Urinary bladder (tissue), 4 donors: ENCODE data around the gene SMNDC1. TPM values are rescaled to one million over a fixed set of nuclear protein-coding genes. Genes with fewer than 3 reads are reported as not detected.
"Not testable (repeated sequence)": the region's sequence is repeated elsewhere in the genome, so short reads cannot be mapped to it uniquely, and the experiment has no call there.

ENCODE experiments used
- DNase-seq: peaks from one replicate; pipeline ENCODE4 v3.0.0-alpha.2; 2015; ENCODE audit errors: extremely low spot score
- H3K27ac ChIP-seq: one replicate; pipeline ENCODE4 v1.5.1; 2013; ENCODE audit warnings: low read depth, mild to moderate bottlenecking, moderate library complexity
- H3K36me3 ChIP-seq: one replicate; pipeline ENCODE4 v1.6.1; 2013; ENCODE audit warnings: mild to moderate bottlenecking, moderate library complexity; ENCODE audit not compliant: insufficient read depth
- H3K4me1 ChIP-seq: one replicate; pipeline ENCODE4 v1.6.1; 2013; ENCODE audit warnings: mild to moderate bottlenecking, moderate library complexity; ENCODE audit not compliant: insufficient read depth
- H3K4me3 ChIP-seq: one replicate; pipeline ENCODE4 v1.5.1; 2013; ENCODE audit warnings: low read depth, low read length
- WGBS: extraction: QIAGEN DNeasy Blood & Tissue Kit; methylation state at CpG from one replicate; pipeline ENCODE4 v1.1.7; 2013; 5-methylcytosine and 5-hydroxymethylcytosine counted together
- polyA plus RNA-seq: library from polyadenylated mRNA; stranded (reverse); fragments of 200-250 nt; gene quantifications from one replicate; pipeline ENCODE4 v1.2.3, GENCODE V29; 2013
- total RNA-seq: library from RNA; depleted of rRNA; stranded (reverse); fragments of >200 nt; gene quantifications from one replicate; pipeline ENCODE4 v1.2.3, GENCODE V29; 2014
- donor health status: healthy with polysubstance abuse.
- donor health status: healthy.

Gene SMNDC1
- total and polyA plus RNA-seq, 2 donors, result 17.0 to 21.5 TPM

GRCh38 chr10:110286841-110287240 is 17.9 kb downstream of the SMNDC1 start:
- Histone ChIP-seq H3K27ac (no peak overlapping the region), H3K4me1 (no peaks in the 10 kb centered on the region), H3K36me3 (peaks cover 2% of the 10 kb centered on the region), H3K4me3 (no peak overlapping the region)
- DNase-seq, result no peak
- WGBS, result 86% methylated on average over 2 of the region's 2 CpGs

- peaks cover 2% of the 10 kb centered on the region for H3K36me3 ChIP-seq
- WGBS, result 96% methylated on average over 2 of the region's 2 CpGs
- DNase-seq, result no peak
- no peak overlapping the region for H3K4me3 ChIP-seq
- no peaks in the 10 kb centered on the region for H3K4me1 ChIP-seq
- no peak overlapping the region for H3K27ac ChIP-seq
Measured at GRCh38 chr10:110285501-110285900, 19.2 kb downstream of the SMNDC1 start.

DNA sequence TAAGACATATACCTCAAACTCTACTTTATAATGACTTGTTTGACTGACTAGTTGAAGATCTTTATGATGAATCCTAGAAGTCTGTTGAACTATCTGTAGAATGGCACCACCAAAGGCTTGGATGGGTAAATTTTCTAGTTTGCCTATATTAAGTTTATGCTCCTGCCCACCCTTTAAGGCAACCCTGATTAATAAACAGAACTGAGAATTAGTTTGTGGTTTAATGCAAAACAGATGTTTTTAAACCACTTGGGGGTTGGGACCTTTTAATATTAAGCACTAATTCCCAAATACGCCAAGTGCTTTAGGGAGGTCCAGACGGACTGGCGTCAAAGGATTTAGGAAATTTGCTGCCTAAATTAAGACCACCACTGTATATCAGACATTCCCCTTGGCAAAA is 20.5 kb downstream of the SMNDC1 start:
- WGBS, result 95% methylated on average over 3 of the region's 3 CpGs
- Histone ChIP-seq H3K4me1 (no peaks in the 10 kb centered on the region), H3K27ac (no peak overlapping the region), H3K4me3 (no peak overlapping the region), H3K36me3 (no peaks in the 10 kb centered on the region)
- DNase-seq, result no peak

DNA sequence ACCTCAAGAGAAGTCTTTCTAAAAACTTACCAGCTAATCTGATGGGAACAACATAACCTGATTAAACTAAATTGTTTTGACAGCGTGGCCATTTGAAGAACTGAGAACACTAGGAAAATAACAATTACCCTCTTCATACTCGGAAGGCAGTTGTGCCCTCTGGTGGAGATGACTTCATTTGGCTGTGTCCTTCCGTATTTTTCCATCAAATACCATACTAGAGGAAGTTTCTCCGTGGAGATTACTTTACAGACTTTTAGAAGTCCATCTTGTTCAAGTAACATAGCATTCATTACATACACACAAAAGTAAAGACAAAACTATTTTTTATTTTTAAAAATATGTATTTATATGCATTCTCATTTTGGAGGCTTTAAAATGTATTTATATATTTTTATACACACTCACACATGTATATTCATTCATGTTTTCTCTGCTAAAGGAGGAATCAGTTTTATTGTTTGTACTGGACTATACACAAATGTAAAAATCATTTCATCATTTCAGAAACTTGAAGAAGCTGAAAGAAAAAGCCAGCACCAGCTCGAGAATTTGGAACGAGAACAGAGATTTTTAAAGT is 25.2 kb downstream of the SMNDC1 start:
- H3K27ac ChIP-seq, result no peak overlapping the region
- H3K4me3 ChIP-seq, result no peak overlapping the region
- no peaks in the 10 kb centered on the region for H3K36me3 ChIP-seq
- no peaks in the 10 kb centered on the region for H3K4me1 ChIP-seq
- 33% methylated on average over 6 of the region's 6 CpGs for WGBS
- DNase-seq, result peak; percentile 37

DNA sequence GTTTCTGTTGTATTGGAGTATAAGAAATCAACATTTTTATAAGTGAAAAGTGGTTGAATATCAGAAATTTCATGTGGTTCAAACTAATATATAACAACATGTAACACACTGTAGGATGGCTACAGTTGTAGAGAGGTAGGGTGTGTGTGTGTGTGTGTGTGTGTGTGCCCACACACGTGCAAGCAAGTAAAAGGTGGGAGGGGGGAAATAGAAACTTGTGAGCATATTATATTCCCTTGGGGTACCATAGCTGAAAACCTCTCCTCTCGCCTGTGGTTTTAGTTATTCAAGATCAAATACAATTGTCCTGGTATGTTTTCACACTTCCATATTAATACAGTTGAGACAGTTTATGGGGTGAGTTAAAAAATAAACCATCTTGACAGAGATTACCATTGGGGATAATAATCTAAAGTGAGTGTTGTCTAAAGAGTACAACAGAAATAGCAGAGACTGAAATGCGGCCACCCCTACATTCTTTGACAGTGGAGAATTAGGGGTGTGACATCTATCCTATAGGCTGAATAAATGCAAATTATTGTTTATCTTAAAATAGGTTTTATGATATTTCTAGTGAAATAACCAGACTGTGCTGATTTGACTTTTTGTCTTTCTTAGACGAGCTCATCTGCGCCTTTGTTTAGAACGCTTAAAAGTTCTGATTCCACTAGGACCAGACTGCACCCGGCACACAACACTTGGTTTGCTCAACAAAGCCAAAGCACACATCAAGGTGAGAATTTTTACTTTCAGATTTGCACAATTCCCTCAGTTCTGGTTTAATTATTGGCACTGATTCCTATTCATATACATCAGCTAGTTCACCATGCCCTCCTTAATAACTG is 25.9 kb downstream of the SMNDC1 start:
- H3K36me3 ChIP-seq, result no peaks in the 10 kb centered on the region
- no peak overlapping the region for H3K27ac ChIP-seq
- no peak overlapping the region for H3K4me3 ChIP-seq

DNA sequence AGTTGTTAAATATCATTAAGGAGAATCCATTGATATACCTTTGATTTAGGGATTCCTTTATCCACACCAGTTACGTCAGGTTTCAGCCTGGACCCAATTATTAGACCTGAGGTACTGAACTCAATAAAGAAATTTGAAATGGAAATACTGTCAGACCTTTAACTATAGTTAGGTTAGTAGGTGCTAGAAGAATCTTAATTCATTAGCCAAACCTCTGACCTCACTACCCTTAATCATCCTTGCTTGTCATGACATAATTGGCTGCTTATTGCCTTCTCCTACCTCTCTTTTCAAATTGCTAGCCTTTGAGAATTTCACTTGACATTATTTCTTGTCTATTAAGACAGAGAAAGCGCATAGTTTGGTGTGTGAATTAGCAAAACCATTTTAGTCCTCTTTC is 27.1 kb downstream of the SMNDC1 start:
- Histone ChIP-seq H3K4me1 (no peaks in the 10 kb centered on the region), H3K36me3 (no peaks in the 10 kb centered on the region), H3K27ac (no peak overlapping the region), H3K4me3 (no peak overlapping the region)
- no peak for DNase-seq
- 97% methylated on average over 2 of the region's 2 CpGs for WGBS

More for the DNA sequence above, 25.9 kb downstream of the SMNDC1 start:
- 74% methylated on average over 7 of the region's 7 CpGs for WGBS
- no peak for DNase-seq
- H3K4me1 ChIP-seq, result no peaks in the 10 kb centered on the region

GRCh38 chr10:110276603-110277002 is 28.1 kb downstream of the SMNDC1 start:
- Histone ChIP-seq H3K4me3 (no peak overlapping the region), H3K36me3 (no peaks in the 10 kb centered on the region), H3K27ac (no peak overlapping the region), H3K4me1 (no peaks in the 10 kb centered on the region)
- 98% methylated on average over 5 of the region's 5 CpGs for WGBS
- DNase-seq, result no peak

DNA sequence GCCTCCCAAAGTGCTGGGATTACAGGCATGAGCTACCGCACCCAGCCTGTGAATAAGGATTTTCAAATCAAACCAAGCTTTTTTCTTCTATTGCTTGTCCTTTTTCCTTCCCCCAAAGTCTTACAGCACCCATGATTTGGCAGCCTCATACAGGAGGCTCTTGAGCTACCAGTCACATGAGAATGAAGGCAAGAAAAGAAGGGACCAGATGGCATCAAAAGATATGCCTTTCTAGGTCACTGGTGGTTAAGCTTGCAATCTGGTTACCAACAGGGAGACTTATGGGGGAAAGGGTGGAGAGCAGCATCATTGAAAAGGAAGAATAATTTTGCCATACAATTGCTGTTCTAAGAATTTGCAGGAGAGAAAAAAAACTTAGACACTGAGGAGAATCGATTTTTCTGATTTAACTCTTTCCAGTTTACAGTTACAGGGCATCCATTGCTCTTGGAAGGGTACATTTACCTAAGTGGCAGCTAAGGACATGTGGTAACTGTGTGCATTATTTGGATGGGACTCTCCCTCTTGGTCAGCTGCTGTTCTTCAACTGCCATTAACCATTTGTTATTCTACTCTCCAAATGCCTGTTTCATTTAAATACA is 29.5 kb downstream of the SMNDC1 start:
- Histone ChIP-seq H3K4me1 (no peaks in the 10 kb centered on the region), H3K27ac (no peak overlapping the region)

DNA sequence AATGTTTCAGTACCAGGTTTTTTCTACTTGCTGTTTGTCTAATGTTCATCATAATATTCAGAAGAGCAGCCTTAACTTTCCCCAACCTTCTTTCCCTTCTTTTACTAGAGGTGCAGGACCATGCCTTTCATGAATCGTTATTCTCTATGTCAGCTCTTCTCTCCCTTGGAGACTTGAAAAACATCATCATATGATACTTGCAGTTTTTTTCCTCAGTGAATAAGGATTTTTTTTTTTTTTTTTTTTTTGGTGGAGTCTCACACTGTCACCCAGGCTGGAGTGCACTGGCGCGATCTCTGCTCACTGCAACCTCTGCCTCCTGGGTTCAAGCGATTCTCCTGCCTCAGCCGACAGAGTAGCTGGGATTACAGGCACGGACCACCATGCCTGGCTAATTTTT is 30.1 kb downstream of the SMNDC1 start:
- 95% methylated on average over 6 of the region's 6 CpGs for WGBS
- Histone ChIP-seq H3K4me1 (no peaks in the 10 kb centered on the region), H3K4me3 (no peak overlapping the region), H3K36me3 (no peaks in the 10 kb centered on the region), H3K27ac (no peak overlapping the region)
- DNase-seq, result no peak

More for the DNA sequence above, 29.5 kb downstream of the SMNDC1 start:
- Histone ChIP-seq H3K36me3 (no peaks in the 10 kb centered on the region), H3K4me3 (no peak overlapping the region)
- no peak for DNase-seq
- 60% methylated on average over 2 of the region's 2 CpGs for WGBS

- no peak for DNase-seq
- Histone ChIP-seq H3K36me3 (no peaks in the 10 kb centered on the region), H3K27ac (no peak overlapping the region), H3K4me3 (no peak overlapping the region), H3K4me1 (no peaks in the 10 kb centered on the region)
Measured at GRCh38 chr10:110274072-110274627, 30.6 kb downstream of the SMNDC1 start.

DNA sequence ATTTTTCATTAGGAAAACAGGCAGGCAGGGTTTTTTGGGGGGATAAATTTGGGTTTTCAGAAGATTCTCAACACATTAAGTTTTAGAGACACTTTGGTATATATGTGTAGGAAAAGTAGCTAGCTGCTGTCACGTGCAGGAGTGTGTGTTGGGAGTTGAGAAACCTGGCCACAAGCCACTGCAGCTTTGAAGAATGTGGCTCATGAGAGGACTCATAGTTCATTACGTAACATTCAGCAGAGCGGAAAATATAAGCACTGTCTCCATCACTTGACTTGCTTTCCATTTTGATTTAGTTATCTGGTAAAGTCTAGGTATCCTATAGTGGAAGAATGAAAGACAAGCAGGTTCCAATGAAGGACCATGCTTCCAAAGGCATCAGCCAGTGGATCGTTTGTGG is 31.2 kb downstream of the SMNDC1 start:
- H3K4me1 ChIP-seq, result no peaks in the 10 kb centered on the region
- H3K36me3 ChIP-seq, result no peaks in the 10 kb centered on the region
- no peak overlapping the region for H3K4me3 ChIP-seq
- DNase-seq, result no peak
- H3K27ac ChIP-seq, result no peak overlapping the region
- WGBS, result 58% methylated on average over 4 of the region's 4 CpGs

- H3K27ac ChIP-seq, H3K4me1 ChIP-seq, H3K4me3 ChIP-seq, DNase-seq, H3K36me3 ChIP-seq: not testable (repeated sequence)
- 89% methylated on average over 15 of the region's 15 CpGs for WGBS
Measured at GRCh38 chr10:110272995-110273394, 31.7 kb downstream of the SMNDC1 start.

- Histone ChIP-seq H3K36me3 (no peaks in the 10 kb centered on the region), H3K4me3 (no peak overlapping the region), H3K4me1 (no peaks in the 10 kb centered on the region), H3K27ac (no peak overlapping the region)
- no peak for DNase-seq
- WGBS, result 25% methylated on average over 4 of the region's 4 CpGs
Measured at GRCh38 chr10:110269374-110270318, 35.1 kb downstream of the SMNDC1 start.
